HCT116 (cell line): ENCODE results near the gene RBM44.

Source experiments
- ATF3 ChIP-seq: IDR thresholded peaks from 2 replicates; pipeline ENCODE4 v1.6.1; 2012
- CEBPB ChIP-seq: IDR thresholded peaks from 2 replicates; pipeline ENCODE4 v1.6.1; 2012; ENCODE audit warnings: low read depth
- CTCF ChIP-seq, 3 experiments: fragments of 200-600 bp in 1 of 3; sonication (generic) in 1 of 3; IDR thresholded peaks in 2 of 3; conservative IDR thresholded peaks in 1 of 3; 2 replicates each; pipeline ENCODE4 v1.5.1; 2012 to 2017; ENCODE audit warnings: low read depth in 2 of 3, low read length in 2 of 3, antibody characterized with exemption in 1 of 3, borderline replicate concordance in 1 of 3, control low read depth in 1 of 3, mild to moderate bottlenecking in 1 of 3, mixed read lengths in 1 of 3, mixed run types in 1 of 3, moderate library complexity in 1 of 3; ENCODE audit not compliant: insufficient read depth in 1 of 3
- POLR2A ChIP-seq: IDR thresholded peaks from 2 replicates; pipeline ENCODE4 v1.7.0; 2011; ENCODE audit warnings: borderline replicate concordance; ENCODE audit not compliant: insufficient read depth, insufficient read length; ENCODE audit errors: extremely low read depth
- POLR2AphosphoS5 ChIP-seq: IDR thresholded peaks from 2 replicates; pipeline ENCODE4 v1.6.1; 2011; ENCODE audit warnings: mild to moderate bottlenecking, low read depth, low read length, moderate library complexity
- ZNF274 ChIP-seq: fragments of 200-500 bp; sonication (Bioruptor generic); IDR thresholded peaks from 2 replicates; pipeline ENCODE4 v1.6.1; 2014; ENCODE audit warnings: mild to moderate bottlenecking, low read depth, low read length, inconsistent platforms
- TF ChIP-seq, protein P1 (sequence below): IDR thresholded peaks from 2 replicates; pipeline ENCODE4 v1.6.1; 2011; ENCODE audit warnings: mild to moderate bottlenecking, low read length, moderate library complexity; ENCODE audit not compliant: insufficient replicate concordance; ENCODE audit errors: extremely low read depth

- TF ChIP-seq CTCF (IDR thresholded peaks at IDR 0.05 in 2 of 3, conservative IDR thresholded peaks at IDR 0.05 in 1 of 3; ENCODE audit: borderline replicate concordance in 1 of 3, insufficient read depth in 1 of 3, low read depth in 2 of 3, low read length in 2 of 3), result no peak
- TF ChIP-seq POLR2A, result no peak
- no peak for TF ChIP-seq POLR2AphosphoS5
- TF ChIP-seq, protein P1, sequence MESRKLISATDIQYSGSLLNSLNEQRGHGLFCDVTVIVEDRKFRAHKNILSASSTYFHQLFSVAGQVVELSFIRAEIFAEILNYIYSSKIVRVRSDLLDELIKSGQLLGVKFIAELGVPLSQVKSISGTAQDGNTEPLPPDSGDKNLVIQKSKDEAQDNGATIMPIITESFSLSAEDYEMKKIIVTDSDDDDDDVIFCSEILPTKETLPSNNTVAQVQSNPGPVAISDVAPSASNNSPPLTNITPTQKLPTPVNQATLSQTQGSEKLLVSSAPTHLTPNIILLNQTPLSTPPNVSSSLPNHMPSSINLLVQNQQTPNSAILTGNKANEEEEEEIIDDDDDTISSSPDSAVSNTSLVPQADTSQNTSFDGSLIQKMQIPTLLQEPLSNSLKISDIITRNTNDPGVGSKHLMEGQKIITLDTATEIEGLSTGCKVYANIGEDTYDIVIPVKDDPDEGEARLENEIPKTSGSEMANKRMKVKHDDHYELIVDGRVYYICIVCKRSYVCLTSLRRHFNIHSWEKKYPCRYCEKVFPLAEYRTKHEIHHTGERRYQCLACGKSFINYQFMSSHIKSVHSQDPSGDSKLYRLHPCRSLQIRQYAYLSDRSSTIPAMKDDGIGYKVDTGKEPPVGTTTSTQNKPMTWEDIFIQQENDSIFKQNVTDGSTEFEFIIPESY, result no peak
- no peak for TF ChIP-seq ZNF274
- no peak for TF ChIP-seq CEBPB
- TF ChIP-seq ATF3, result no peak
Observed at GRCh38 chr2:237790353-237790752, 8.2 kb upstream of the RBM44 start.
